ENCODE data around the gene EP300. TPM values are rescaled to one million over a fixed set of nuclear protein-coding genes. Genes with fewer than 3 reads are reported as not detected.
"Not testable (repeated sequence)": the region's sequence is repeated elsewhere in the genome, so short reads cannot be mapped to it uniquely, and the experiment has no call there.

Gene EP300
- polyA plus RNA-seq, 4 donors: 6.9 to 54.7 (median 12.3) TPM

GRCh38 chr22:41050883-41051282, 41.5 kb upstream of the EP300 start:
- Histone ChIP-seq H3K27me3 (ENCODE audit: control insufficient read depth in 3 of 3, insufficient read depth in 3 of 3, low read length in 3 of 3) (no peaks in the 10 kb centered on the region), H3K4me1 (ENCODE audit: control insufficient read depth in 3 of 3, insufficient read depth in 2 of 3, low read depth in 1 of 3, low read length in 2 of 3) (peaks cover 0 to 26% (median 2%) of the 10 kb centered on the region in 3 donors), H3K4me3 (ENCODE audit: low read depth in 1 of 3, low read length in 3 of 3) (no peak overlapping the region), H3K36me3 (ENCODE audit: control insufficient read depth in 3 of 3, insufficient read depth in 2 of 3, low read depth in 1 of 3, low read length in 3 of 3) (no peaks in the 10 kb centered on the region), H3K9me3 (ENCODE audit: control insufficient read depth in 2 of 2, insufficient read depth in 1 of 2, low read depth in 1 of 2, low read length in 1 of 2) (no peaks in the 10 kb centered on the region), H3K27ac (ENCODE audit: low read depth in 1 of 3, low read length in 2 of 3) (no peak overlapping the region)
- WGBS, 3 donors: 87 to 93% (median 92%) methylated on average over 2 of the region's 2 CpGs
- DNase-seq (no peak), FAIRE-seq (no peak)

- Histone ChIP-seq H3K27ac (ENCODE audit: low read depth in 1 of 3, low read length in 2 of 3) (peak overlapping the region in 1 of 3 donors; percentile 3), H3K9me3 (ENCODE audit: control insufficient read depth in 2 of 2, insufficient read depth in 1 of 2, low read depth in 1 of 2, low read length in 1 of 2) (no peaks in the 10 kb centered on the region), H3K27me3 (ENCODE audit: control insufficient read depth in 3 of 3, insufficient read depth in 3 of 3, low read length in 3 of 3) (no peaks in the 10 kb centered on the region), H3K4me3 (ENCODE audit: low read depth in 1 of 3, low read length in 3 of 3) (no peak overlapping the region), H3K36me3 (ENCODE audit: control insufficient read depth in 3 of 3, insufficient read depth in 2 of 3, low read depth in 1 of 3, low read length in 3 of 3) (no peaks in the 10 kb centered on the region), H3K4me1 (ENCODE audit: control insufficient read depth in 3 of 3, insufficient read depth in 2 of 3, low read depth in 1 of 3, low read length in 2 of 3) (peaks cover 0 to 26% (median 2%) of the 10 kb centered on the region in 3 donors)
- WGBS, 3 donors: 47 to 63% (median 55%) methylated on average over 8 of the region's 8 CpGs
- DNase-seq: peak; percentile 78 to 79
- no peak for FAIRE-seq
These were observed 39.5 kb upstream of the EP300 start for GRCh38 chr22:41052661-41053490.

- no peaks in the 10 kb centered on the region for H3K27me3 ChIP-seq (ENCODE audit: control insufficient read depth in 3 of 3, insufficient read depth in 3 of 3, low read length in 3 of 3)
- H3K27ac ChIP-seq (ENCODE audit: low read depth in 1 of 3, low read length in 2 of 3): no peak overlapping the region
- H3K4me3 ChIP-seq (ENCODE audit: low read depth in 1 of 3, low read length in 3 of 3): no peak overlapping the region
- no peaks in the 10 kb centered on the region for H3K9me3 ChIP-seq (ENCODE audit: control insufficient read depth in 2 of 2, insufficient read depth in 1 of 2, low read depth in 1 of 2, low read length in 1 of 2)
- H3K4me1 ChIP-seq (ENCODE audit: control insufficient read depth in 3 of 3, insufficient read depth in 2 of 3, low read depth in 1 of 3, low read length in 2 of 3): peaks cover 0 to 13% (median 2%) of the 10 kb centered on the region in 3 donors
- no peaks in the 10 kb centered on the region for H3K36me3 ChIP-seq (ENCODE audit: control insufficient read depth in 3 of 3, insufficient read depth in 2 of 3, low read depth in 1 of 3, low read length in 3 of 3)
- DNase-seq (no peak), FAIRE-seq (no peak)
These were observed 35.3 kb upstream of the EP300 start for GRCh38 chr22:41057076-41057475.

DNA sequence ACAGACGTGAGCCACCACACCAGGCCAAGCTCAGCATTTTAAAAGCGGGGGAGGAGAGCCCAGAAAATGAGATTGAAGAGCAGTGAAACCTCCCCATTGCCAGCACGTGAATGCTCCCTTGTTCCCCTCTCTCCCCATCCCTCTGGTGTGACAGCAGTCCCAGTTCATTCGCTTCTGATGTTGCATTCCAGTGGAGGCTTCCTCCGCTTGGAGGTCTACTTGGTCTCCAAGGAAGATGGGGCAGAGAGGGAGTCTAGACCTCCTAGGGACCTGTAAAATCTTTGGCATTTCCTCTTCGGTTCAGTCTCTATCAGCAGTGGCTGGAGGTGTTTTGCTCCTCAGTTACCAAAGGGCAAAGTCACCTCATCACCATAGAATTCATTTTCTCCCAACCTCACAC, 30.2 kb upstream of the EP300 start:
- DNase-seq (no peak), FAIRE-seq (no peak)
- Histone ChIP-seq H3K4me3 (ENCODE audit: low read depth in 1 of 3, low read length in 3 of 3) (no peak overlapping the region), H3K36me3 (ENCODE audit: control insufficient read depth in 3 of 3, insufficient read depth in 2 of 3, low read depth in 1 of 3, low read length in 3 of 3) (no peaks in the 10 kb centered on the region), H3K27ac (ENCODE audit: low read depth in 1 of 3, low read length in 2 of 3) (no peak overlapping the region), H3K27me3 (ENCODE audit: control insufficient read depth in 3 of 3, insufficient read depth in 3 of 3, low read length in 3 of 3) (no peaks in the 10 kb centered on the region), H3K9me3 (ENCODE audit: control insufficient read depth in 2 of 2, insufficient read depth in 1 of 2, low read depth in 1 of 2, low read length in 1 of 2) (no peaks in the 10 kb centered on the region), H3K4me1 (ENCODE audit: control insufficient read depth in 3 of 3, insufficient read depth in 2 of 3, low read depth in 1 of 3, low read length in 2 of 3) (no peaks in the 10 kb centered on the region)
- 75 to 81% (median 76%) methylated on average over 6 of the region's 6 CpGs for WGBS, 3 donors

DNA sequence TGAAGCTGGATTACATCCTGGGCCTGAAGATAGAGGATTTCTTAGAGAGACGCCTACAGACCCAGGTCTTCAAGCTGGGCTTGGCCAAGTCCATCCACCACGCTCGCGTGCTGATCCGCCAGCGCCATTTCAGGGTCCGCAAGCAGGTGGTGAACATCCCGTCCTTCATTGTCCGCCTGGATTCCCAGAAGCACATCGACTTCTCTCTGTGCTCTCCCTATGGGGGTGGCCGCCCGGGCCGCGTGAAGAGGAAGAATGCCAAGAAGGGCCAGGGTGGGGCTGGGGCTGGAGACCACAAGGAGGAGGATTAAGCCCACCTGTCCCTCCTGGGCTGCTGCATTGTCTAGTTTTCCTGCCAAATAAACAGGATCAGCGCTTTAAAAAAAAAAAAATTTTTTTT, 28.1 kb upstream of the EP300 start:
- 96 to 100% (median 97%) methylated on average over 10 to 15 of the region's 15 CpGs for WGBS, 3 donors
- H3K9me3 ChIP-seq (ENCODE audit: control insufficient read depth in 2 of 2, insufficient read depth in 1 of 2, low read depth in 1 of 2, low read length in 1 of 2); H3K4me3 ChIP-seq (ENCODE audit: low read depth in 1 of 3, low read length in 3 of 3); H3K27ac ChIP-seq (ENCODE audit: low read depth in 1 of 3, low read length in 2 of 3); H3K27me3 ChIP-seq (ENCODE audit: control insufficient read depth in 3 of 3, insufficient read depth in 3 of 3, low read length in 3 of 3); H3K36me3 ChIP-seq (ENCODE audit: control insufficient read depth in 3 of 3, insufficient read depth in 2 of 3, low read depth in 1 of 3, low read length in 3 of 3); DNase-seq; FAIRE-seq; H3K4me1 ChIP-seq (ENCODE audit: control insufficient read depth in 3 of 3, insufficient read depth in 2 of 3, low read depth in 1 of 3, low read length in 2 of 3): not testable (repeated sequence)

GRCh38 chr22:41066341-41066740, 26.1 kb upstream of the EP300 start:
- not testable (repeated sequence) for H3K36me3 ChIP-seq (ENCODE audit: control insufficient read depth in 3 of 3, insufficient read depth in 2 of 3, low read depth in 1 of 3, low read length in 3 of 3); DNase-seq; H3K9me3 ChIP-seq (ENCODE audit: control insufficient read depth in 2 of 2, insufficient read depth in 1 of 2, low read depth in 1 of 2, low read length in 1 of 2); H3K4me1 ChIP-seq (ENCODE audit: control insufficient read depth in 3 of 3, insufficient read depth in 2 of 3, low read depth in 1 of 3, low read length in 2 of 3); H3K4me3 ChIP-seq (ENCODE audit: low read depth in 1 of 3, low read length in 3 of 3); H3K27ac ChIP-seq (ENCODE audit: low read depth in 1 of 3, low read length in 2 of 3); H3K27me3 ChIP-seq (ENCODE audit: control insufficient read depth in 3 of 3, insufficient read depth in 3 of 3, low read length in 3 of 3); FAIRE-seq
- WGBS, 3 donors: 90 to 95% (median 92%) methylated on average over 8 of the region's 8 CpGs

DNA sequence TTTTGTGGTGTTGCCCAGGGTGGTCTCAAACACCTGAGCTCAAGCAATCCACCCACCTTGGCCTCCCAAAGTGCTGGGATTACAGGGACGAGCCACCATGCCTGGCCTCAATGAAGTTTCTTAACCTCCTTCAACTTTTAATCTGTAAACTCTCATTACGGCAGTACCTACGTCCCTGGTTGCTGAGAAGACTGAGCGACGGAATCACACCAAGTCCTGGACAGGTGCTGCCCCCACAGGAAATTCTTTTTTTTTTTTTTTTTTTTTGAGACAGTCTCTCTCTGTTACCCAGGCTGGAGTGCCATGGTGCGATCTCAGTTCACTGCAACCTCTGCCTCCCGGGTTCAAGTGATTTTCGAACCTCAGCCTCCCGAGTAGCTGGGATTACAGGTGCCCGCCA, 24.4 kb upstream of the EP300 start:
- not testable (repeated sequence) for H3K27ac ChIP-seq (ENCODE audit: low read depth in 1 of 3, low read length in 2 of 3); H3K27me3 ChIP-seq (ENCODE audit: control insufficient read depth in 3 of 3, insufficient read depth in 3 of 3, low read length in 3 of 3); H3K4me1 ChIP-seq (ENCODE audit: control insufficient read depth in 3 of 3, insufficient read depth in 2 of 3, low read depth in 1 of 3, low read length in 2 of 3); DNase-seq; H3K4me3 ChIP-seq (ENCODE audit: low read depth in 1 of 3, low read length in 3 of 3); H3K36me3 ChIP-seq (ENCODE audit: control insufficient read depth in 3 of 3, insufficient read depth in 2 of 3, low read depth in 1 of 3, low read length in 3 of 3); FAIRE-seq; H3K9me3 ChIP-seq (ENCODE audit: control insufficient read depth in 2 of 2, insufficient read depth in 1 of 2, low read depth in 1 of 2, low read length in 1 of 2)
- 90 to 91% (median 91%) methylated on average over 10 of the region's 10 CpGs for WGBS, 3 donors

DNA sequence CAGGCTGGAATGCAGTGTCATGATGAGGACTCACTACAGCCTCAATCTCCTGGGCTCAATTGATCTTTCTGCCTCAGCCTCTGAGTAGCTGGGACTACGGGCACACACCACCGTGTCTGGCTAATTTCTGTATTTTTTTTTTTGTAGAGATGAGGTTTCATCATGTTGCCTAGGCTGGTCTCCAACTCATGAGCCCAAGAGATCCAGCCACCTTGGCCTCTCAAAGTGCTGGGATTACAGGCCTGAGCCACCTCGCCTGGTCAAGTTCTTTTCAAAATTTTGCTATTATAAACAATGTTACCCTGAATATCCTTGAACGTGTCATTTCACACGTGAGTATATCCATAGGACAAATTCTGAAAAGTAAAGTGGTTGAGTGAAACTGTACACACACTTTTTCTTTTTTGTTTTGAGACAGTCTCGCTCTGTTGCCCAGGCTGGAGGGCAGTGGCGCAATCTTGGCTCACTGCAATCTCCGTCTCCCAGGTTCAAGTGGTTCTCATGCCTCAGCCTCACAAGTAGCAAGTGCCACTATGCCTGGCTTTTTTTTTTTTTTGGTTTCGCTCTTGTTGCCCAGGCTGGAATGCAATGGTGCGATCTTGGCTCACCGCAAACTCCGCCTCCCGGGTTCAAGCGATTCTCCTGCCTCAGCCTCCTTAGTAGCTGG, 21.6 kb upstream of the EP300 start:
- Histone ChIP-seq H3K4me3 (ENCODE audit: low read depth in 1 of 3, low read length in 3 of 3) (no peak overlapping the region), H3K36me3 (ENCODE audit: control insufficient read depth in 3 of 3, insufficient read depth in 2 of 3, low read depth in 1 of 3, low read length in 3 of 3) (no peaks in the 10 kb centered on the region), H3K27ac (ENCODE audit: low read depth in 1 of 3, low read length in 2 of 3) (no peak overlapping the region), H3K27me3 (ENCODE audit: control insufficient read depth in 3 of 3, insufficient read depth in 3 of 3, low read length in 3 of 3) (no peaks in the 10 kb centered on the region), H3K4me1 (ENCODE audit: control insufficient read depth in 3 of 3, insufficient read depth in 2 of 3, low read depth in 1 of 3, low read length in 2 of 3) (no peaks in the 10 kb centered on the region), H3K9me3 (ENCODE audit: control insufficient read depth in 2 of 2, insufficient read depth in 1 of 2, low read depth in 1 of 2, low read length in 1 of 2) (no peaks in the 10 kb centered on the region)
- no peak for FAIRE-seq
- 91 to 95% (median 93%) methylated on average over 14 of the region's 14 CpGs for WGBS, 3 donors
- DNase-seq: no peak

Data from small intestine (tissue), 7 donors.